ENCODE results near the gene MTG2.

The MTG2 gene, protein sequence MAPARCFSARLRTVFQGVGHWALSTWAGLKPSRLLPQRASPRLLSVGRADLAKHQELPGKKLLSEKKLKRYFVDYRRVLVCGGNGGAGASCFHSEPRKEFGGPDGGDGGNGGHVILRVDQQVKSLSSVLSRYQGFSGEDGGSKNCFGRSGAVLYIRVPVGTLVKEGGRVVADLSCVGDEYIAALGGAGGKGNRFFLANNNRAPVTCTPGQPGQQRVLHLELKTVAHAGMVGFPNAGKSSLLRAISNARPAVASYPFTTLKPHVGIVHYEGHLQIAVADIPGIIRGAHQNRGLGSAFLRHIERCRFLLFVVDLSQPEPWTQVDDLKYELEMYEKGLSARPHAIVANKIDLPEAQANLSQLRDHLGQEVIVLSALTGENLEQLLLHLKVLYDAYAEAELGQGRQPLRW

DNA sequence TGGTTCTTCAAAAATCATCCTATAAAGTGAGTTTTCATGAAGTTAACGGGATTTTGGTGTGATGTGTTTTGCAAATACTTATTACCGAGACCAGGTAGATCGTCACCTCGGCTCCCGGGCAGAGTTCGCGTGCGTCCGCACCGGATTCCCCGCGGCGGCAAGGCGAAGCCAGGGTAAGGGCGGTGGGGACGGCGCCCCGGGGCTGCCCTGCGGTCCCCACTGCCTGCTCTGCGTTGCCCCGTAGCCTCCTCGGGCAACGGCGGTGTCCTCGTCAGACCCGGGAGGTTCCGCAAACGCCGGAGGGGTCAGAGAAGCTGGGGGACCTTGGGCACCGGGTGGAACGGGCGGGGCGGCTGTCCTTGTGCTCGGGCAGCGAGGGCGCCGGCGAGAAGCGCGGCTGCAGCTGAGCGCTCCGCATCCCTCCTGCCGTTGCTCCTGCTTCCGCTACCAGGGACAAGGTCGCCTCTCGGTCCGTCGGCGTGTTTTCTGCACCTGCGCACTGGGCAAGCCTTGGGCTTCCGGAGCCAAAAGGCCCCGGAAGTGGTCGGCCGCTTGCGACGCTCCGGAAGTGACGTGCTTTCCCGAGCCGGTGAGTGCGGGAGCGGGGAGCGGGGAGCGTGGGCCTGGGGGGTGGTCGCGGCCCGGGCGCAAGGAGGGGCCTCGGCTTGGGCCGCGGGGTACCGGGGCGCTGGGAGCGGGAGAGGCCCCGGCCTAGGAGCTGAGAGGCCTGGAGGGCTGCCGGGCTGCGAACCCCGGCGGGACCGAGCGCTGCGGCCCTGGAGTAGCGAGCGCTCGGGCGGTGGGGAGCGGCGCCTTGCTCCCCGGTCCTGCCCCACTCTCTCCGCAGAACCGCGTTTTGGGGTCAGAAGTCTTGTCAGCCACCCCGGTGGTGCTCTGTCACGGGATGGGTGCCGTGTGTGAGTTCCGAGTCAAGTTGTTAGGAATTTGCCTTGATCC lies at the start of gene MTG2:
TSS of gene MTG2 (plus strand) at position 560 of the 957 bp plus-strand sequence. CDS start 10,393 bp downstream, outside the sequence.
- peak; percentile 92 for DNase-seq

GRCh38 chr20:62133051-62133845 lies 49.6 kb upstream of the MTG2 start:
- DNase-seq = no peak

- DNase-seq = no peak
Measured at GRCh38 chr20:62133864-62134263, 49.0 kb upstream of the MTG2 start.

DNA sequence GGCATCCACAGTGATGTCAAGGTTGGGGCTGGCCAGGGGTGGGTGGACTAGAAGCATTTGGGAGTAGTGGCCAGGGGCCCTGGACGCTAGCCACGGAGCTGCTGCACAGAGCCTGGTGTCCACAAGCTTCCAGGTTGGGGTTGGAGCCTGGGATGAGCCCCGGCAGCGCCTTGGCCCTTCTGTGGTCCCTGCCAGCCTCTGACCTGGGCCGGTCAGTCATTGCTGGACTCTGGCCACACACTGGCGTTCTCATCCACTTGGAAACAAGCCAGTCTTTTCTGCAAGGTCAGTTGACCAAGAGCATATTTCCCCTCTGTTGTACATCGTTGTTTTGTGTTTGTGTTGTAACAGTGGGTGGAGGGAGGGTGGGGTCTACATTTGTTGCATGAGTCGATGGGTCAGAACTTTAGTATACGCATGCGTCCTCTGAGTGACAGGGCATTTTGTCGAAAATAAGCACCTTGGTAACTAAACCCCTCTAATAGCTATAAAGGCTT lies 48.0 kb upstream of the MTG2 start:
- DNase-seq = no peak

- no peak for DNase-seq
Measured at GRCh38 chr20:62135573-62136266, 47.1 kb upstream of the MTG2 start.

DNA sequence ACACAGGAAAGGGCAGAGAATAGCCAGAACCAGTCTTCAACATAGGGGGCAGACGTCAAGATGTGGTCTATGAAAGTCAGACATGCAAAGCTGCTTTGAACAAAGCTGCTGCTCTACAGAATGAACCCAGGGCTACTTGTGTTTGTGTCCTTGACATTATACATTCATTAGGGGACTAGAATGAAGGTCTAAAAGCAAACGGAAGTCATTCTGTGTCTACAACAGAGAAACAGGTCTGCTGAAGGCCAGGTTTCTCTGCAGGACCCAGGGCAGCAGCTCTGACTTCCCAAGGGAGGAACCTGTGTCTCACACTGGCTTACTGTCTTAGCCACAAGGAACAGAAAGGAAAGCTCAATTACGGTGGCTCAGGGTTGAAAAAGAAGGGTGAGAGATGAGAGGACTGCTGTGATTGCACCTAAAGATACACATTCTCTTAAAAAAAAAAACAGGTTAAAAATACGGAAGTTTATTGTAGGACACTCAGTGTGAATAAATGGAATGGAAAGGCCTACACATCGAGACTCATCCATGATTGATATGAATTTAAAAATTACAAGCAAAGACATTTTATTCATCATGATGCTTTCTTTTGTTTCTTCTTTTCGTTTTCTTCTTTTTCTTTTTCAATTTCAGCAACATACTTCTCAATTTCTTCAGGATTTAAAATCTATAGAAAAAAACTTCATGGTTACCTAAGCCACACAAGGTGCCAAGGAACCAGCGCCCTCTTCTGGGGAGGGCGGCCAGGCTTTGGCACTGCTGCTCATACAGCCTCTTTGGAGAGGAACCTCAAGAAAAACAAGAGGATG lies 46.3 kb upstream of the MTG2 start:
- DNase-seq = peak; percentile 18

DNA sequence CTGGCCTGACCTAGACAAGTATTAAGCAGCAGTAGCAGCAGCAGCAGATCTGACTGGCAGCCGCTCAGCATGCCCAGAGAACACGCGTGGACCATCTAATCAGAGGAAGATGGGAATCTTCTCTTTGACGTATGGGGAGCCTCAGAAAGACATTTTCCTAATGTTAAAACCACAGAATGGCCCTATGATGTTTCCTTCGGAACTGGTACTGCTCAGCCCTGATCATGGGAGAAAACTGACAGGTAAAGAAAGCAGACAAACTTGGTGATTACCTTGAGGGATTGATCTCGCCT lies 45.8 kb upstream of the MTG2 start:
- no peak for DNase-seq

GRCh38 chr20:62137478-62138203 lies 45.2 kb upstream of the MTG2 start:
- no peak for DNase-seq

DNA sequence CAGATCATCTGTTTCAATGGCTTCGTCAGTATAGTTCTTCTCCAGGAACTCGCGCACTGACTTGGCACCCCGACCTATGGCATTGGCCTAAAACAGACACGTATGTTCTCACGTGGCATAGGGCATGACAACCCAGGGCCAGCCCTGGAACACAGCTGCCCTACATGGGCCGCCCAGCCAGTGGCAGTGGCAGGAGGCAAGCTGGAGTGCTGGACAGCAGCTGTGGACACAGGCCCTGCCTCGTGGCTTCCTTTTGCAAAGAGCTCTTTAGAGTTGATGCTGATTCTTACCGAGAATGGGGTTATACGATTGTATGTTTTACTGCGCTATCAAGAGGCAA lies 44.7 kb upstream of the MTG2 start:
- DNase-seq = no peak

DNA sequence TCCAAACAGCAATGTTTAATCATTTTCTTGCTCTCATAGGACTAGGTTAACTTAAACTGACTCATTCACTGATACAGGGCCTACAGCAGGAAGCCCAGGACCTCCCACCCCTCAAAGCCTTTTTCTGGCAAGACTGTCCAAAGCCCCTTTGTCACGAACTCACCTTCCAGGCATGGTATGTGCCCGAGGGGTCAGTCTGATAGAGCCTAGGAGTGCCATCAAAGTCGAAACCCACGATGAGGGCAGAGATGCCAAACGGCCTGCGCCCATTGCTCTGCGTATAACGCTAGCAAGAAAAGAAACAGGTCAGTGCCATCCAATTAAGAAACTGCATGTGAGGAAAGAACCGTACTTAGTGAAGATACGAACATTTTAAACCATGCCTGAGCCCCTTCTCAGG lies 43.9 kb upstream of the MTG2 start:
- DNase-seq = no peak

- no peak for DNase-seq
Measured at GRCh38 chr20:62139636-62140035, 43.2 kb upstream of the MTG2 start.

GRCh38 chr20:62141043-62141396 lies 41.8 kb upstream of the MTG2 start:
- no peak for DNase-seq

- DNase-seq = no peak
Measured at GRCh38 chr20:62141397-62142251, 41.2 kb upstream of the MTG2 start.

DNA sequence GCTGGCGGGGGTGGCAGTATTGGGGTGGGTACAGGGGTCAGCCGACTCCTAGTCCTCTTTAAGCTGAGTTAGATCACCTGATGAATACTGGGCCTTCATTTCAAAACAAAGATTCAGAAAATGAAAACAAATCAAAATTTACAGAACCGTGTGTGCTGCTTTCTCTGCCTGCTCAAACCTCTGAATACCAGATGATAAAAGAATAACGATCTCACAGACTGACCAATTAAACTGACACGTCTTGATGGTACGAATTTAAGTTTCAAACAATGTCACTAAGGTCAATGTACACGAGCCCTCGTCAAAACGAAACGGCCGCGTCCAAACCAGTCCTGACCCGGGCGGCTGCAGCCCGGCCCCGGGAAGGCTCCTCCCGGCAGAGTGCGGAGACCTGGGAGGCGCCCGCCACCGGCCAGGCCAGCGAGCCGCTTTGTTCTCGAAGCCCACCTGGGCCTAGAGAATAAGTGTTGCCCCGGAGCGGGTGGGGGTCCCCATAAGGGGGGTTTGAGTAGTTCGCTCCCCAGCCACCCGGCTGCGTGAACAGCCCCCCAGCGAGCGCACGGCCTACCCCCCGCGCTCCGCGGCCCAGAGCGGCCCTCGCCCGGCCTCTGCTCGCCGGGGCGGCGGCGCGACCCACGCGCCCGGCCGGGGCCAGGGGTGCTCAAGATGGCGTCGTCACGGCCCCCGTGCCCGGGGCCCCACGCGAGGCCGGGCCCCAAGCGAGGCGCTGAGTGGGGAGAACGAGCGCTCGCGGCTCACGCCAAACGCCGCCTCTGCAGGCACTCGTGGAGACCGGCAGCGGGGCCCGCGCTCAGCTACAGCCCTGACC lies 40.4 kb upstream of the MTG2 start:
- no peak for DNase-seq

DNA sequence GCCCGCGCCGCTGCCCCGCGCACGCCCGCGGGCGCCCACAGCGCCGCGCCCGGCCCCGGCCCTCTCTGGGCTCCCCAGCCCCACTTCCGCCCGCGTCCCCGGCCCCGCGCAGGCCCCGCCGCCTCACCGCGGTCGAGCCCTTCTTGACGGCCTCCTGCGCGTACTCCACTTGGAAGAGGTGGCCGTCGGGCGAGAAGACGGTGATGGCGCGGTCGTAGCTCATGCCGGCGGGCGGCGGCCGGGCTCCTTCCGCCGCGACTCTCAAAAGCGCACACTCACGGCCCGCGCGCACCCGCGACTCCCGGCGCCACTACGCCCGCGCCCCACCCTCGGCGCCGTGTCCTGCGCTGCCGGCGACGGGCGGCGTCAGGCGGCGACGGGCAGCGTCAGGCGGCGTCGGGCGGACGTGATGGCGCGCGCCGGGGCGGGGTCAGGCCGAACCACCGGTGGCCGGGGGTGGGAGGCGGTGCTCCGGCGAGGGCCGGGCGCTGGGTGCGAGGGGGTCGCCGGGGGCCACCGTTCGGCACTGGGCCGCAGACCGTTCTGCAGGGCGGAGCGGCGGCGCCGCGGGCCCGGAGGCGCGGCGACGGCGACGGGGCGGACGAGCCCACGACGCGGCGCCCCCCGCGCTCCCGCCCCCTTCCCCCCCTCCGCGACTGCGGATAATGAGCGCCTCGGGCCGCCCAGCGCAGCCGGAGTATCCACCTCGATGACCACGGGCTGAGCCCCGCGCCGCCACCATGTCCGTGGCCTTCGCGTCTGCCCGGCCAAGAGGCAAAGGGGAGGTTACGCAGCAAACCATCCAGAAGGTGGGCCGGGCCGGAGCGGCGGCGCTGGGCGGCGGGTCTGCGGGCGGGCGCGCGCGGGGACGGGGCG lies 39.5 kb upstream of the MTG2 start, which contains the start of the genes PSMA7 and SS18L1:
TSS of gene PSMA7 (minus strand) at position 314 of the 876 bp plus-strand sequence. CDS start at position 223, 91 bp downstream.
TSS of gene SS18L1 (plus strand) at position 689 of the 876 bp plus-strand sequence. CDS start at position 741, 52 bp downstream.
- DNase-seq = peak; percentile 72

- DNase-seq = no peak
Measured at GRCh38 chr20:62143957-62144825, 38.6 kb upstream of the MTG2 start.

DNA sequence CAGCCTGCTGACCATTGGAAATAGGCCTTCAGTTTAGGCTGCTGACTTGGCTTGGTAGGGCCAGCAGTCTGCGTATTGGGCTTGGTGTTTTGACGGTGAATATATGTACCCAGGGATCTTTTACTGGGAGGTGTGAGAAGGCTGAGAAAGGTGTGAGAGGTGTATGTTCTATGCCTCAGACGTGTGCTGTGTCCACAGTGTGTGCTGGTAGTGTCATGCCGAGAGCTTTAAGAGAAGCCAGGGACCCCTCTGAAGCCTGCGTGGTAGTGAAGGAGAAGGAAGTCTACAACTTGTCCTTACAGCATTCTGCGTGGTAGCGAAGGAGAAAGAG lies 37.2 kb upstream of the MTG2 start:
- no peak for DNase-seq

Data from NK-92 treated with Interleukin-12 subunit alpha and Interleukin-12 subunit beta, amount 100 ng/mL, for 24 hours (cell line).